ENCODE data around the gene SIPA1L3.

Gene SIPA1L3

DNA sequence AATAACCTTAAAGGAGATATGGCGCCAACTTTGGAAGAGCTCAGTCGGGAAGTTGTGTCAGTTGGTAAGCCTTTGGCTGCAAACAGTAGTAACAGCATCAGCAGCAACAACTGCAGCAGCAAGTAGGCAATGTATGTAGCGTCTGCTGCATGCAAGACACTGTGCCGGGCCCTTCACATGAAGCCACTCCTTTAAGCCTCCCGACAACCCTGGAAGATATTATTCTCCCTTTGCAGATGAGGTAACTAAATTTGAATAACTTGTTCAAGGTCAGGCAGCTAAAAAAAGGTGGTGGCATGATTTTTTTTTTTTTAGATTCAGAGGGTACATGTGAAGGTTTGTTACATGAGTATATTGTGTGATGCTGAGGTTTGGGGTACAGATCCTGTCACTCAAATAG is 19.7 kb downstream of the SIPA1L3 start:
- no peak overlapping the region for H3K4me3 Mint-ChIP-seq
- DNase-seq (ENCODE audit: low spot score), result no peak
- no peak overlapping the region for H3K27ac Mint-ChIP-seq
- H3K9me3 Mint-ChIP-seq, result no peaks in the 10 kb centered on the region
- H3K36me3 Mint-ChIP-seq (ENCODE audit: low read depth), result no peaks in the 10 kb centered on the region
- H3K27me3 Mint-ChIP-seq (ENCODE audit: low read depth), result no peaks in the 10 kb centered on the region
- H3K4me1 Mint-ChIP-seq (ENCODE audit: low read depth), result no peaks in the 10 kb centered on the region

DNA sequence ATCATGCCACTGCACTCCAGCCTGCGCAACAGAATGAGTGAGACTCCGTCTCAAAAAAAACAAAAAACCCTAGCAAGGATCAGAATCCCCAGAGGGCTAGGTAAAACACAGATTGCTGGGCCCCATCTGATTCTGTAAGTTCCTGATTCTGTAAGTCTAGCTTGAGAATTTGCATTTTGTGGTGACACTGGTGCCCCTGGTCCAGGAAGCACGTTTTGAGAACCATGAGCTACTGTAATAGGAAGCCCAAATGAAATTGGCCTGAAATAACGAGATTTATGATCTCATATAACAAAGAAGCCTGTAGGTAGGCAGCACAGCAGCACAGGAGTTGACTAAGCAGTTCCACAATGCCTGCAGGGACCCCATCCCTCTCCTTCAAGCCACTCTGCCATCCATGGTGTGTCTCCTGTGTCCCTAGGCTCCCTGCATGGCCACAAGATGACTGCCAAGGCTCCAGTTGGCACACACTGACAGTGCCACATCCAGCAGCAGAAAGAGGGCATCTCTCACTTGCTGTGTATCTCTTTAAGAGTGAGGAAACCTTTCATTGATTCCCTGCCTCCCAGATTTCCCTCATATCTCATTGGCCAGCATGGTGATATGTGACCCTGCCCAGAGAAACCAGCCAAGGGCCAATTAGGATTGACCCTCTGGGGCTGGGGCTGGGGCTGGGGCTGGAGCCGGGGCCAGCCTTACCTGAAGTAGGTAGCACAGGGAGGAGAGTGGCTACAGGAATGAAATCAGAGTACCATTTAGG is 21.7 kb downstream of the SIPA1L3 start:
- H3K4me3 Mint-ChIP-seq, result no peak overlapping the region
- DNase-seq (ENCODE audit: low spot score), result no peak
- no peaks in the 10 kb centered on the region for H3K4me1 Mint-ChIP-seq (ENCODE audit: low read depth)
- H3K9me3 Mint-ChIP-seq, result no peaks in the 10 kb centered on the region
- no peaks in the 10 kb centered on the region for H3K27me3 Mint-ChIP-seq (ENCODE audit: low read depth)
- no peak overlapping the region for H3K27ac Mint-ChIP-seq
- no peaks in the 10 kb centered on the region for H3K36me3 Mint-ChIP-seq (ENCODE audit: low read depth)

DNA sequence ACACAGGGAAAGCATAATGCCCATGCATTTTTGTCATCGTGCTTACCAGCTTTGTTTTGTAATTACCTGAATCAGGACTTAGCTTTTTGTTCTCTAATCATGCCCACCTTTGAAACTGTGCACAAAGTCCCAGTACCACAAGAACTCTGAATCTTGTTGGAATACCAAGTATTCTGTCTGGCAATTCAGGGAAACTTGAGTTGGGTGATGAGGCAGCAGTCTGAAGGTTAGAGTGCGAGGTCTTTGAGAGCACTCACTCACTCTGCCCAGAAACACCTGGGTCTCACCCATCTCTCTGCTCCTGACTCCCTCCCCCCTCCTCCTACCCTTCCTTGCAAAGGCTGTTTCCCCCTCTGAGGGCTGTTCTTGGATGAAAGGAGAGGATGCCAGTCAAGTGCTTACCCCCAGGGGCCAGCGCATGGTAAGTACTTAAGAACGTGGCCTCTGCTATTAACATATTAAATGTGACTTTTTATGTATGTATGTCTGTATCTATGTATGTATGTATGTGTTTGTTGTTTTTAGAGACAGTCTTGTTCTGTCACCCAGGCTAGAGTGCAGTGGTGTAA is 22.4 kb downstream of the SIPA1L3 start:
- DNase-seq (ENCODE audit: low spot score), result no peak
- Mint-ChIP-seq H3K4me1 (ENCODE audit: low read depth) (no peaks in the 10 kb centered on the region), H3K27me3 (ENCODE audit: low read depth) (no peaks in the 10 kb centered on the region), H3K27ac (no peak overlapping the region), H3K36me3 (ENCODE audit: low read depth) (no peaks in the 10 kb centered on the region), H3K9me3 (no peaks in the 10 kb centered on the region), H3K4me3 (no peak overlapping the region)

DNA sequence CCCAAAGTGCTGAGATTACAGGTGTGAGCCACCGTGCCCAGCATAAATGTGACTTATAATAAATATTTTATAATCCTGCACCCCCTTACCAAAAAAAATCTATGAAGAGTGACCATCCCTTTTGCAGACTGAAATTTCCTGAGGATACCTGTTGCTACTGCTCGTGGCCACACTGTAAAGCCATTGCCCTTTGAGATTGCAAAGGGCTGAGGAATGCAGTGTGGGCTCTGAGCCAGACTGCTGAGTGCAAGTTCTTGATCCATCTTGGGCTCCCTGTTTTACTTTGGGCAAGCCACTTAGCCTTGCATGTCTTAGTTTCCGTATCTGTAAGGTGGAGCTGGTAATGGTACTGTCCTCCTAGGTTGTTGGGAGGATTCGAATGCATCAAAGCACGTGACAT is 23.4 kb downstream of the SIPA1L3 start:
- Mint-ChIP-seq H3K36me3 (ENCODE audit: low read depth) (no peaks in the 10 kb centered on the region), H3K4me1 (ENCODE audit: low read depth) (no peaks in the 10 kb centered on the region), H3K27me3 (ENCODE audit: low read depth) (no peaks in the 10 kb centered on the region), H3K4me3 (no peak overlapping the region), H3K27ac (no peak overlapping the region), H3K9me3 (peaks cover 10% of the 10 kb centered on the region)
- DNase-seq (ENCODE audit: low spot score), result no peak

DNA sequence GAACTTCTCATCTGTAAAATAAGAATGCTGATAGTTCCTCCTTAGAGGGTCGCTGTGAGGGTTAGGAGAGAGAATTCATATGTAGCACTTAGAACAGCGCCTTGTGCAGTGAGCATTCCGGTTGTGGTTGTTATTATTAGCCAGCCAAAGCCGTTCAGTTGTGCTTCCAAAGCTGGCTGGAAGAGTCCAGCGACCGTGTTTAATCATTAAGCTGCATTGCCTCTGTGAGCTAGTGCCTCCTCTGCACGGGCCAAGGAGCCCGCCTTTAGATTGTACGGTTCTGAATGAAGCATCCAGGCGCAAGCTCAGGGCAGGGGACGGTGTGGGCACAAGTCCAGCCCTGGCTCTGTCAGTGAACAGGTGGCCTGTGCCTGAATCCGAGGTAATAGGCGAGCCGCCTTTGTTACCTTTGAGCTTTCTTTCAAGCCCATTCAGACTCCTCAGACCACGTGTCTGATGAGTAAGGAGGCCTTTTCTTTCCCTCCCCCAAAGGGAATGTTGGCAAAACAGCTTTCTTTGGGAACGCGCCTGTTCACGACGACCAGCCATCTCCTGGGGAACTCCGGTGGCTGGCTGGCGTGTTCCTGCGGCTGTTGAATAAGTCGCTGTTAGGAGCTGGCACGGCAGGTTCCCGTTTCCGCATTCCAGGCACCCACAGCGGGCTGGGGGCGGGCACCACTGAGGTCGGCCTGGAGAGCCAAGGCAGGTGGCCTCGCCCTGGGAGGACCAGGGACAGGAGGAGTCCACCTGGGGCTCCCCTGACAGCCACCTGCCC is 25.1 kb downstream of the SIPA1L3 start:
- no peaks in the 10 kb centered on the region for H3K4me1 Mint-ChIP-seq (ENCODE audit: low read depth)
- H3K36me3 Mint-ChIP-seq (ENCODE audit: low read depth), result no peaks in the 10 kb centered on the region
- no peaks in the 10 kb centered on the region for H3K27me3 Mint-ChIP-seq (ENCODE audit: low read depth)
- no peak for DNase-seq (ENCODE audit: low spot score)
- H3K27ac Mint-ChIP-seq, result no peak overlapping the region
- H3K4me3 Mint-ChIP-seq, result no peak overlapping the region
- H3K9me3 Mint-ChIP-seq, result peaks cover 23% of the 10 kb centered on the region

DNA sequence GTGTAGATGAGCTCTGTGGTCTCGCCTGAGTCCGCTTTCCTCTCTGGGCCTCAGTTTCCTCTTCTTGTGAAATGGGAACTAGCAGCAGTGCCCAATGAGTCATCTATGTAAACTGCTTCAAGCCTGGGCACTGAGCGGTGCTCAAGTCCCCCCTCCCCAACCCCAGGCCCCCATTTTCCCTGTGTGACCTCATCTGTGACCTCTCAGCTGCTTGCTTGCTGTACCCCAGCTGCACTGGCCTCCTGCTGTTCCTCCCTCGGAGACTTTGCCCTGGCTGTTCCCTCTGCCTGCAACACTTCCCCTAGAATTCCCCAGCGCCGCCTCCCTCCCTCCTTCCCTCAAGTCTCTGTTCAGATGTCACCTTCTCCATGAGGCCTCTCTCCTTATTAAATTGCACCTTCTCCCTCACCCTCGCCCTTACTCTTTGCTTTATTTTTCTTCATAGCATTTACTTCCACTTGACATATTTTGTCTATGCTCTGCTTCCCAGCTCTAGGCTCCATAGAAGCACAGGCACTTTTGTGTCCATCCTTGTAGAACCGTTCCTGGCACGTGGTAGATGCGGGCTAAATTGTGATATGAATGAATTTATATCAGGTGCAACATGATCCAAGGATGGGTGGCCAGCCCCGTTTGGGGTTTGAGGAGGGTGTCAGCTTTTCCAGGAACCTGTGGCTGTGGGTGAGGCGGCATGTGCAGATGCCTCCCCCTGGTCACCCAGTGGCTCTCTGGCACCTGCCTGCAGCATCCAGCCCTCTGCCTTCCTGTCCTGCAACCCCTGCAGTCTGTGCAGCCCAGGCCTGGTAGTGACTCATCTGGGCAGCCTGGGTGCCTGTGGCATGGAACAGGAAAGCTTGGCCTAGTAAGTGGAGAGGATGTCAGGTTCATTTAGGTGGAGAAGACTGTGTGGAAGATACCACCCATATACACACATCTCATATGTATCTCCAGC is 26.3 kb downstream of the SIPA1L3 start:
- no peaks in the 10 kb centered on the region for H3K36me3 Mint-ChIP-seq (ENCODE audit: low read depth)
- DNase-seq (ENCODE audit: low spot score), result no peak
- no peak overlapping the region for H3K27ac Mint-ChIP-seq
- H3K27me3 Mint-ChIP-seq (ENCODE audit: low read depth), result no peaks in the 10 kb centered on the region
- H3K4me1 Mint-ChIP-seq (ENCODE audit: low read depth), result no peaks in the 10 kb centered on the region
- no peak overlapping the region for H3K4me3 Mint-ChIP-seq
- peaks cover 23% of the 10 kb centered on the region for H3K9me3 Mint-ChIP-seq

DNA sequence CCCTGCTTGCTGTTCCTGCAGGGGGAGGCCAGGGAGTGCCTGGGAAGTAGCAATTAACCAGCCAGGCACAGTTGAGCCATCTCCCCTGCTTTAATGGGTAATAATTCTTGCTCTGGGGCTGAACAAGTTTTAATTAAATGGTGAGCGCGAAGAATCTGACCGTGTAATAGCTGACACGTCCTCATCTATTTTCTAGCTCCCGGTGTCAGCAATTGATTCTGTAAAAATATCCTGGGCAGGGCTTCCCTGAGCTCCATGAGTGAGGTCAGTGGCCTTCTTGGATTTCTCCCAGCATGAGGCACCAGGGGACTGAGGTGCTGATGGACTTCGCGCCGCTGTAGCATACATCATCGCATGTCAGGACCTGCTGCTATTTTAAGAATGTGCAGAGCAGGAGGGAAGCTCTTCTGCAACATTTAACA is 26.9 kb downstream of the SIPA1L3 start:
- H3K4me1 Mint-ChIP-seq (ENCODE audit: low read depth), result no peaks in the 10 kb centered on the region
- no peak overlapping the region for H3K27ac Mint-ChIP-seq

DNA sequence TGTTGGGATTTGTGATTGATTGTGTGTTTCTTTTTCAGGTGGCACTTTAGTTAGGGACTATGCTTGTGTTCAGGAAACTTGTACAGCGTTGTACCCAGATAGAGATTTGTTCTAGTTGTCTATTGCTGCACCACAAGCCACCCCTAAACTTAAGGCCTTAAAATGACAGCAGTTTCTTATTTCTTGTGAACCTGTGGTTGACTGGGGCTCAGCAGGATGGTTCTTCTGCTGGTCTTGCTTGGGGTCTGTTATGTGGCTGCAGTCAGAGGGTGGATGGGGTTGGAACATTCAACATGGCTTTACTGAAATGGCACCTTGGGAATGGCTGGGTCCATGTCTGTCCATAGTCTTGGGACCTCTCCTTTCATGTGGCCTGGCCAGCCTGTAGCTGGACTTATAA is 28.3 kb downstream of the SIPA1L3 start:
- no peak overlapping the region for H3K4me3 Mint-ChIP-seq
- H3K36me3 Mint-ChIP-seq (ENCODE audit: low read depth), result no peaks in the 10 kb centered on the region
- DNase-seq (ENCODE audit: low spot score), result no peak
- no peaks in the 10 kb centered on the region for H3K4me1 Mint-ChIP-seq (ENCODE audit: low read depth)
- peaks cover 27% of the 10 kb centered on the region for H3K9me3 Mint-ChIP-seq
- no peaks in the 10 kb centered on the region for H3K27me3 Mint-ChIP-seq (ENCODE audit: low read depth)
- H3K27ac Mint-ChIP-seq, result no peak overlapping the region

More for the DNA sequence above, 26.9 kb downstream of the SIPA1L3 start:
- Mint-ChIP-seq H3K9me3 (peaks cover 25% of the 10 kb centered on the region), H3K4me3 (no peak overlapping the region), H3K36me3 (ENCODE audit: low read depth) (no peaks in the 10 kb centered on the region), H3K27me3 (ENCODE audit: low read depth) (no peaks in the 10 kb centered on the region)
- DNase-seq (ENCODE audit: low spot score), result no peak

DNA sequence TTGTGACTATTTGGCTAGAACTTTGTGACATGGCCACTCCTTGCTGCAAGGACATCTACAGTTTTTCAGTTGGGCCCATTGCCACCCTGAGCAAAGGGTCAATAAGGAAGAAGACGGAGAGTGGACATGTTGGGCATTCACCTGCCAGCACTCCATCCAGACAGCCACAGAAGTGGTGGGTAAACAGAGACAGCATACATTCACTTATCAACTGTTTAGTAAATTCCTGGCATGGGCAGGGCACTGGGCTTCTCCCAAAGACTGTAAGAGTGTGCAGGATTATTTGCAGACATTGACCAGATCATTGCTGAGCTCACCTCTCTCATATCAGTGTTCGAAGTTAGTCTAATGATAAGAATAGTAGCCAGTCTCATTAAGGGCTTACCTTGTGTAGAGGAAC is 29.2 kb downstream of the SIPA1L3 start:
- Mint-ChIP-seq H3K4me1 (ENCODE audit: low read depth) (no peaks in the 10 kb centered on the region), H3K27ac (no peak overlapping the region), H3K4me3 (no peak overlapping the region), H3K36me3 (ENCODE audit: low read depth) (no peaks in the 10 kb centered on the region), H3K9me3 (peaks cover 27% of the 10 kb centered on the region), H3K27me3 (ENCODE audit: low read depth) (no peaks in the 10 kb centered on the region)
- DNase-seq (ENCODE audit: low spot score), result no peak

DNA sequence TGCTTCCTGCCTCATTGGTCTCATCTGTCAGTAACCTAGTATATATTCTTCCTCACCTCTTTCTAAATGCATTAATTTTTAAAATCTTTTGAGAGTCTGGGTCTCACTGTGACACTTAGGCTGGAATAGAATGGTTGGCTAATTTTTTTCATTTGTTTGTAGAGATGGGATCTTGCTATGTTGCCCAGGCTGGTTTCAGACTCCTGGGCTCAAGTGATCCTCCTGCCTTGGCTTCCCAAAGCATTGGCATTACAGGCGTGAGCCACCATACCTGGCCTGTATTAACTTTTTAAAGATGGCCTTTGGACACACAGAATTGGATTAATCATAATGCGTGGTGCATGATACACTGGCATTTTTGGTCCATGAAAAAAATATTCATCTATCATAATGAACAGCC is 29.9 kb downstream of the SIPA1L3 start:
- no peaks in the 10 kb centered on the region for H3K4me1 Mint-ChIP-seq (ENCODE audit: low read depth)
- no peak for DNase-seq (ENCODE audit: low spot score)
- no peaks in the 10 kb centered on the region for H3K36me3 Mint-ChIP-seq (ENCODE audit: low read depth)
- no peak overlapping the region for H3K4me3 Mint-ChIP-seq
- H3K27me3 Mint-ChIP-seq (ENCODE audit: low read depth), result no peaks in the 10 kb centered on the region
- no peak overlapping the region for H3K27ac Mint-ChIP-seq
- H3K9me3 Mint-ChIP-seq, result peaks cover 27% of the 10 kb centered on the region

DNA sequence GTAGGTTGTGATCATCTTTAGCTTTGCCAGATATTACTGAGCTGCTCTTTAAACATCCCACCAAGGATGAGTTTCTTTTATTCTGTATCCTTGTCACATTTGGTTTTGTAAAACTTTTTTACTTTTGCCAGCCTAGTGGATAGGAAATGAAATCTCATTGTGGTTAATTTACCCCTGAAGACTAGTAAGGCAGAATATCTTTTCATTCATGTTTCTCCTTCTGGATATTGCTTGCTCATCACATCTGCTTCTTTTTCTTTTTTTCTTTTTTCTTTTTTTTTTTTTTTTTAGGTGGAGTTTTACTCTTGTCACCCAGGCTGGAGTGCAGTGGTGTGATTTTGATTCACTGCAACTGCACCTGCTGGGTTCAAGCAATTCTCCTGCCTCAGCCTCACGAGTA is 31.3 kb downstream of the SIPA1L3 start:
- H3K27me3 Mint-ChIP-seq (ENCODE audit: low read depth), result no peaks in the 10 kb centered on the region
- peaks cover 27% of the 10 kb centered on the region for H3K9me3 Mint-ChIP-seq
- H3K36me3 Mint-ChIP-seq (ENCODE audit: low read depth), result no peaks in the 10 kb centered on the region
- H3K4me1 Mint-ChIP-seq (ENCODE audit: low read depth), result no peaks in the 10 kb centered on the region
- no peak for DNase-seq (ENCODE audit: low spot score)
- H3K27ac Mint-ChIP-seq, result no peak overlapping the region
- no peak overlapping the region for H3K4me3 Mint-ChIP-seq

DNA sequence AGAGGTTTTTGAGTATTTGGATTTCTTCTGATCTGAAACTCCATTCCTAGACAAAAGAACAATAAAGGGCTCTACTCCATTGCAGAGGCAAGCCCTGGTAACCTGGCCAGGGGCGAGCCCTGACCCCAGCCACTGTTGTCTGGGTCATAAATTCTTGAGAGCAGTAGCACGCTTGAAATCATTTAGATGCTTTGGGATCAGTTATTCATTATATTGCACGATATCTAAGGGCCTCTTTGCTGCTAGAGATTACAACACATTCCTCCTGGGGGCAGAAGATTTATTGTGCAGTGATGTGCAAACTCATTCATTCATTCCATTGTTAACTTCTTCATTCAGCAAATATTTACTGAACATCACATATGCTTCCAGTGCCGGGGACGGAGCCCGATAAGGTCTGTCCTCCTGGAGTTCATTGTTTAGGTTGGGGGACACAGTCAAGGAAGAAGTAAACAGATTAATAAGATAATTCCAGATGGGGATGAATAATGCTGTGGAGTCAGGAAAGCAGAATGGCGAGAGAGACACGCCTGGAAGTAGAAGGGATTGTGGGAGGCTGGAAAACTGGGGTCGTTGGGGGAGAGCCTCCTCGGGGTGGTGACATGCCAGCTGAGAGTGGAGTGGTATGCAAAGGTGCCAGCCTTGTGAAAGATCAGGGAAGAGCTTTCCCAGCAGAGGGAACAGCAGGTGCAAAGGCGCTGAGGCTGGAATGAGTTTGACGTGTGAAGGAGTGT is 34.9 kb downstream of the SIPA1L3 start:
- no peaks in the 10 kb centered on the region for H3K27me3 Mint-ChIP-seq (ENCODE audit: low read depth)
- no peak overlapping the region for H3K27ac Mint-ChIP-seq
- H3K4me1 Mint-ChIP-seq (ENCODE audit: low read depth), result no peaks in the 10 kb centered on the region
- peaks cover 4% of the 10 kb centered on the region for H3K9me3 Mint-ChIP-seq
- H3K4me3 Mint-ChIP-seq, result no peak overlapping the region
- DNase-seq (ENCODE audit: low spot score), result no peak
- no peaks in the 10 kb centered on the region for H3K36me3 Mint-ChIP-seq (ENCODE audit: low read depth)

DNA sequence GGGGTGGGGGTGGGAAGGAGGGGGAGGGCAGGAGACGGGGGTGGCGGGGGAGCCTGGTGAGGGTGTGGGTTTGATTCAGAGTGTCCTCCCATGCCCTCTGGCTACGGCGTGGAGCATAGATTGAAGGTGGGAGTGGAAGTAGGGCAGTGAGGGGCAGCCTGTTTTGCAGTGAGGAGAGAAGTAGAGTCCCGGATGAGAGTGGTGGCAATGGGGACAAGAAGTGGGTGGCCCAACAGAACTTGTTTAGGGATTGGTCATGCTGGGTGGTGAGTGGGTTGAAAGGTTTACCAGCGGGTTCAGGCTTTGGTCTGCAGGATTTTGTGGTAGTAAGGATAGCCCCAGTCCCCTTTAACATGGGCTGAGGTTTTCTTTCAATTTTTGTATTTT is 35.5 kb downstream of the SIPA1L3 start:
- no peak overlapping the region for H3K27ac Mint-ChIP-seq
- H3K4me1 Mint-ChIP-seq (ENCODE audit: low read depth), result no peaks in the 10 kb centered on the region
- H3K27me3 Mint-ChIP-seq (ENCODE audit: low read depth), result no peaks in the 10 kb centered on the region
- peaks cover 4% of the 10 kb centered on the region for H3K9me3 Mint-ChIP-seq
- no peak for DNase-seq (ENCODE audit: low spot score)
- no peak overlapping the region for H3K4me3 Mint-ChIP-seq
- H3K36me3 Mint-ChIP-seq (ENCODE audit: low read depth), result no peaks in the 10 kb centered on the region

Data from T-helper 2 cell treated with Interferon-gamma antibody and Interleukin-4, amounts not matched to agents 5 μg/mL and 100 μg/mL, for 36 hours (primary cell).